ENCODE data around the gene PDGFC. TPM values are rescaled to one million over a fixed set of nuclear protein-coding genes. Genes with fewer than 3 reads are reported as not detected.

Gene PDGFC
- total and polyA plus RNA-seq, 2 of the 13 experiments (the other 11 are each of a cell fraction or from before 2014, with no cell fraction given) = 4.6 to 9.1 TPM

DNA sequence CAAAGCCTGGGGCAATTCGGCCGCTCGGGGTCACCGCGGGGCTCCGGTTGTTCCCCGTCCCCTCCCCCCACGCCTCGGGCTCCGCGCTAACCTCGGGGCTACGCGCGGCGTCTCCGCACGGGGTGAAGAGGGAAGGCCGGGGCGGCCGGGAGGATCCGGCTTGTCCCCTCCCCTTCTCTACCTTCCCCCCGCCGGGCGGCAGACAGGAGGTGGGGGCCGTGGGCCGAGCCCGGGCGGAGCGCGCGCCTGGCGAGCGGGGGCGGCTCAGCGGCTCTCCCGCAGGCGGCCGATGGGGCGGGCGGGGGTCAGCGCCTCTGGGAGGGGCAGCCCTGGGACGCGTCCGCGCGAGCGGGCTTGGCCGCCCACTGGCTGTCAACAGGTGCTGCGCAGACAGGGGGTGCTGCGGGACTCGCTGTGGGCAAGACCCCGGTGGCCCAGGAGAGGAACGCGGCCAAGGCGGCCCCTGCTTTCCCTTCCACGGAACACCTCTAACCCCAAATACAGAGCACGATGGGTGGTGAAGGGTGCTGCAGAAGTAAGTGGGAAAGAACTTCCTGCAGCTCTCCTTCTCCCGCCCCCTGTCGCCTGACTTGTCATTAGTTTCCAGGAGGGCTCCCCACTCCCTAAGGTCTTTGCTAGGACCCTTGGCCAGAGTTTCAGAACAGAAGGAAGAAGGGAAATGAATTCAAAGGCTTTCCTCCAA is at the start of gene PDGFC (continued):
- TF ChIP-seq MAFK (conservative IDR thresholded peaks at IDR 0.05 in 1 of 2, IDR thresholded peaks at IDR 0.05 in 1 of 2; ENCODE audit: low read length in 2 of 2) (no peak), ZNF367 (CRISPR knock-in tag; IDR thresholded peaks at IDR 0.05; ENCODE audit: borderline replicate concordance) (no peak), HDAC1 (CRISPR knock-in tag; IDR thresholded peaks at IDR 0.05) (0 out of 2 replicates have a peak, but pooled peaks have one; percentile 31), BCLAF1 (IDR thresholded peaks at IDR 0.05) (no peak), RXRA (CRISPR knock-in tag; IDR thresholded peaks at IDR 0.05) (peak; percentile 57; the same call in 1 of the 2 replicates), SMAD3 (CRISPR knock-in tag; IDR thresholded peaks at IDR 0.05) (peak; percentile 31; the same call in 1 of the 2 replicates), ZMYM4 (CRISPR knock-in tag; IDR thresholded peaks at IDR 0.05) (peak; percentile 66), ZFP91 (CRISPR knock-in tag; IDR thresholded peaks at IDR 0.05; ENCODE audit: borderline replicate concordance) (peak; percentile 60; the same call in 1 of the 2 replicates), BHLHE40 (IDR thresholded peaks at IDR 0.05; ENCODE audit: low read length) (no peak), FOXA1 (IDR thresholded peaks at IDR 0.05) (no peak), FOXA1 (CRISPR knock-in tag; IDR thresholded peaks at IDR 0.05) (peak; percentile 56; the same call in 1 of the 2 replicates), ADNP (CRISPR knock-in tag; IDR thresholded peaks at IDR 0.05) (no peak), ZNF597 (CRISPR knock-in tag; IDR thresholded peaks at IDR 0.05) (no peak), BATF2 (CRISPR knock-in tag; IDR thresholded peaks at IDR 0.05) (no peak), LCORL (IDR thresholded peaks at IDR 0.05) (no peak), LCORL (CRISPR knock-in tag; IDR thresholded peaks at IDR 0.05) (0 out of 2 replicates have a peak, but pooled peaks have one; percentile 10), NR2F1 (CRISPR knock-in tag; IDR thresholded peaks at IDR 0.05) (peak in 1 of 2 experiments; percentile 27; a peak in 1 of 4 replicates), SMYD3 (CRISPR knock-in tag; IDR thresholded peaks at IDR 0.05) (no peak), AGO2 (optimal IDR thresholded peaks at IDR 0.05; ENCODE audit: low read depth, low read length) (peak; percentile 34), IKZF1 (IDR thresholded peaks at IDR 0.05) (no peak), ZNF296 (CRISPR knock-in tag; conservative IDR thresholded peaks at IDR 0.05) (no peak), KAT7 (CRISPR knock-in tag; IDR thresholded peaks at IDR 0.05; ENCODE audit: borderline replicate concordance) (peak; percentile 37; the same call in 1 of the 2 replicates), ZNF44 (CRISPR knock-in tag; IDR thresholded peaks at IDR 0.05) (no peak)

Data from HepG2 (cell line).